GM21576 (cell line): ENCODE results near the gene RAPGEF5.

ENCODE experiments used
- ATAC-seq: cut with Tn5 transposase; IDR thresholded peaks from one replicate; pipeline ENCODE4 v1.9.1; 2021; ENCODE audit warnings: mild to moderate bottlenecking, moderate library complexity; ENCODE audit not compliant: unreplicated experiment

Gene RAPGEF5

GRCh38 chr7:22129166-22129565 is 227.8 kb downstream of the RAPGEF5 start:
- no peak for ATAC-seq

- ATAC-seq = no peak
These were observed 228.4 kb downstream of the RAPGEF5 start for GRCh38 chr7:22128528-22128920.

GRCh38 chr7:22127835-22128527 is 229.0 kb downstream of the RAPGEF5 start:
- no peak for ATAC-seq

DNA sequence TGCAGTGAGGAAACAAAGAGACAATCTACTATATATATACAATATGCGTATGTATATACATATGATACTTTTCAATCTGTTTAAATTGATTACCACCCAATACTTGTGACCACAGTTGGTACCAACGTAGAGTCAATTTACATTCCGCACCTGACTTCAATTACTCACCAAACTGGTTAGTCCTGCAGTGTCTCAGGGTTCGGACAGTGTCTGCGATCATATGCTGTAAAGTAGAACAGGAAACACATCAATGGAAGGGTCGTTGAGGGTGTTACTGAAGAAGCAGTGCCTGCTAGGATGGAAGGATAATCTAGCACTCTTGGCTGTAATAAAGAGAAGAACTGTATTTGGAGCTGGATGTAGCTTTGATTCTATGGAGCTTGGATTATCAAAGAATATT is 231.5 kb downstream of the RAPGEF5 start:
- no peak for ATAC-seq

DNA sequence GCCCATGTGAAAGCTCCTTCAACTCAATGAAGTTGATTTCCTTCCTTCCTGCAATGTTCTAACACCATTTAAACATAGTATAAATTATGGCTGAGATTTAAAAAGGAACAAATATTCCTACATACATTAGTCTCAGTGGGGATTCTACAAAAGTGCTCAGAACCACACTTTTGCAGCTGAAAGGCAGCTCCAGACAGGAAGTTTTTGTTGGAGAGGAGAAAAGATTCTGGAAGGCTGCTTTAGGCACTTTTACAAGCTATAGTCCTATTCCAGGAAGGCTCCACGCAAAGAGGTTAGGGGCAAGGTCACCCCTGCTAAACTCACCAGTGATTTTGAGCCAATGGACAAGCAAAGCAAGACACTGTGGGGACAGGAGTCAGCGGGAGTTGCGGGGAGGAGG is 232.0 kb downstream of the RAPGEF5 start:
- no peak for ATAC-seq

DNA sequence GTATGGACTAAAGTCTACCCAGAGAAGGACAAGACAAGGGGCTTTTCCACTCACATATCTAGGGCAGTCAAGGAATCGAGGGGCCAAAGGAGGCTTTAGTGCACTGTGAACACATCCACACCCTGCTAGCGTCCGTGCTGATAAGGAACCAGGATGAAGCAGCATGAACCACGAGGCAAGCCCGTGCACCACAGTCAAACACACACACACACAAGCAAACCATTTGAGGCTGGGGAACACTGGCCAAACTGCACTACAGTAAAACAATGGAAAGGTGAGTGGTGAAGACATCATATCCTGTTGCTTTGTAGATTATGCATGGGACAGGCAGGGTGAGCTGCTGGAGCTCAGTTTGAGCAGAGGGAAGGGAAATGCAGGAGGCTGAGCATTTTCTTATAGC is 233.8 kb downstream of the RAPGEF5 start:
- ATAC-seq = no peak

GRCh38 chr7:22121702-22122474 is 235.1 kb downstream of the RAPGEF5 start:
- no peak for ATAC-seq

DNA sequence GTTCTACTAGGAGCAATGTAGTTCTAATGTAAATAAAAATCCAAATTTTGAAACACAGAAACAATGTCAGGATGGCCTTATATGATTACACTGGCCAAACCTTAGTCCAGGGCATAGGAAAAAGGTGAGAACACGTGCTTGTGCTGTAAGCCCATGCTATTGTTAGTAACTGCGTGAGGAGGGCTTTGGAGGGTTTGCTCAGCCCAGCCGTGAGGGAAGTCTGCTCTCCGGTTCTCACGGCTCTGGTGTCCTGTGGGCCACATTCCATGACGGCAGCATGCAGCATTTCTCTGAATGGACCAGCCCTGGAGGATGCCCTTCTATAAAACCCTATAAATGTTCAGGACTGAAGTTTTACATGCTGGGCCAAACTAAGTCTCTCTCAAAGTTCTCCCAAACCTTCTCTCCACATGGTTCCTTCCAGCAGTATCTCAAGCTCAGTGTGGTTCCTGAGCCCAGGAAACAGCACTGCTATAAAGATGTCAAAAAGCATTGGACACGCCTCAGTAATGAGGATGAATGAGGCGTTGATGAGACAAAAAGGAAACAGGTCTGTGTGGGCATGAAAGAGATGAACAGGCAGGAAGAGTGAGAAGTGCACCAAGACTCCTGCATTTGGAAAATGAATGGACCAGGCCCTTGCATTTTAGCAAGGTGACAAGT is 236.4 kb downstream of the RAPGEF5 start:
- ATAC-seq = no peak

GRCh38 chr7:22117222-22117621 is 239.7 kb downstream of the RAPGEF5 start:
- no peak for ATAC-seq

GRCh38 chr7:22116451-22117030 is 240.4 kb downstream of the RAPGEF5 start:
- no peak for ATAC-seq

DNA sequence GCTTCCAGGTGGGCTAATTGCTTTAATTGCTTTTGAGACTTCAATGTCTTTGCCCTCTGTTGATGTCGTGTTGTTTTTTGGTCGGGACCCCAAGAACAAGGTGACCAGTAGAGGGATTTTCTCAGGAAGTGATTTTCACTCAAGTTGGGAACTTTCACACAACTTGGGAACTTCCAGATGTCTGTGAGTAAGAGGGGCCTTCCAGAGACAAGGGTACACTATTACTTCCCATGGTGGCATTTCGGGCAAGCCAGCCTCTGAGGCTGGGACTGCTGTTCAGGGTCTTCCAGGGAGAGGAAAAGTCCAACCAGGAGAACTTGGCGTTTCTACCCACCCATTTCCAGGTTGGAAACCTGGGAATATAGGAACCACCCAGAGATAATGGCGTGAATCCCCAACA is 241.3 kb downstream of the RAPGEF5 start:
- ATAC-seq = no peak

DNA sequence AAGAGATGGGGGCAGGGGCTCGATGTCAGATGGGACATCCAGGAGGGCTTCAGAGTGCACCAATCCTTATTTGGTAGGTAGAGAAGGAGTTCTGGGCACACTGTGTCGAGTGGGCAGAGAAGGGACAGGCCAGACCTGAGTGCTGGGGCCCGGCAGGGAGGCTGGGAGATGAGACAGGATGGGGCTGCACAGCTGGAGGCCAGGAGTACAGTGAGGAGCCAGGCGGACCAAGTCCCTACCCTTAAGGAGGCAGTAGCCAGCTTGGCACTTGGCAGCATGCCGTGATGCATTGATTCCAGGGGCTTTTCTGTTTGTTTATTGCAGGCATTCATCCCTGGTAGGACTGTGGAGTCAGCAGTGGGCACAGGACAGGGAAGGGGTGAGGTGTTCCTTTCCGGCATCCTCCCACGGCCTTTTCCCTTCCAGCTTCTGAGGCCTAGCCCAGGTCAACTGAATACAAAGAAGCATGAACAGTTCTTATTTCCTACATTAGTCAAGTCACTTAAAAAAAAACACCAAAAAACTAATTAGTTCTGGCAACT is 242.4 kb downstream of the RAPGEF5 start:
- no peak for ATAC-seq

DNA sequence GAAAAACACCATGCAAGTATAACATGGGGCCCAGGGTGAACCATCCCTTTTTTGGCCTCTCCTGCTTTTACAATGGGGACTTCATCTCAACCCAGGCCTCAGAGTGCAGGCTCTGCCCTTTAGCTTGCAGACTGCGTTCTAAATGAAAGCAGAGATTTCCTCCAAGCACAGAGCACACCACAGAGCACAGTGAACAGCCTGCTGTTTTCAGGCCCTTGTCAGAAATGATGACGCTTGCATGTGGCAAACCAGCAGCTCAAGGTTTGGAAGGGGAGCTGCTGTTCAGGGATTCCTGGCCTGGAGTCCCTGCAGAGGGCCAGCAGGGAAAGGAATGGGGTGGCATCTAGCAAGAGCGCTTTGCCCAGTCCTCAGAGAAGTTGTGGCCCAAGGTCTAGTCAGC is 243.9 kb downstream of the RAPGEF5 start:
- ATAC-seq = no peak

DNA sequence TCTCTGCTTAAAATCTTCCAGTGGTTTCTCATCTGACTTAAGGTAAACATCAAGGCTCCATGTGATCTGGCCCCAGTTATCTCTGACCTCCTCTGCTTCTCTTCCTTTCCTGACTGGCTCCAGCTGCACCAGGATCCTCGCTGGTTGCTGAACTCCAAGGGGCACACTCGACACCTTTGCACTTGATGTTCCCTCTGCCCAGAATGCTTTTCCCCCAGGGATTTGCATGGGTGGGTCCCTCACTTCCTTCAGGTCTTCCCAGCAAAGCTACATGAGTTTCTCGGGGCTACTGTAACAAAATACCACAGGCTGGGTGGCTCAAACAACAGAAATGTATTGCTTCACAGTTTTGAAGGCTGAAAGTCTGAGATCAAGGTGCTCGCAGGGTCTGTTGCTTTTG is 245.3 kb downstream of the RAPGEF5 start:
- no peak for ATAC-seq

- no peak for ATAC-seq
These were observed 246.1 kb downstream of the RAPGEF5 start for GRCh38 chr7:22110881-22111280.

- ATAC-seq = peak; percentile 71
These were observed 246.6 kb downstream of the RAPGEF5 start for GRCh38 chr7:22110227-22110839.

DNA sequence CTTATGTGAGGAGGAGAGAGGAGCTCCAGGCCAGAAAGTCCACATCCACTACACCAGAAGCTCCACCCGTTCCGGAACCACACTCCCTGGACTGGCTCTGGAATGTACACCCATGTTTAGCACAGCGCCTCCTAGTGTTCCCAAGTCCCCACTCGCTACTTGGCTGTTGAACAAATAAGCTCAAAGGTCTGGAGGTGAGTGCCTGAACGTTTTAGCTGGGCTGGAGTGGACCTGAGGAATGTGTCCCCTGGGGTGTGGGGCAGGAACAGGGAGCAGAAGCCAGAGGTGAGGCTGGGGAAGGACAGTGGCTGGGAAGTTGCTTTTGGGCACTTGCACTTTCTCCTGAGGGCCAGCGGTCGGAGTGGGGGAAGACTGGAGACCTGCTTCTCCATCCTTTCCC is 247.2 kb downstream of the RAPGEF5 start:
- ATAC-seq = no peak

DNA sequence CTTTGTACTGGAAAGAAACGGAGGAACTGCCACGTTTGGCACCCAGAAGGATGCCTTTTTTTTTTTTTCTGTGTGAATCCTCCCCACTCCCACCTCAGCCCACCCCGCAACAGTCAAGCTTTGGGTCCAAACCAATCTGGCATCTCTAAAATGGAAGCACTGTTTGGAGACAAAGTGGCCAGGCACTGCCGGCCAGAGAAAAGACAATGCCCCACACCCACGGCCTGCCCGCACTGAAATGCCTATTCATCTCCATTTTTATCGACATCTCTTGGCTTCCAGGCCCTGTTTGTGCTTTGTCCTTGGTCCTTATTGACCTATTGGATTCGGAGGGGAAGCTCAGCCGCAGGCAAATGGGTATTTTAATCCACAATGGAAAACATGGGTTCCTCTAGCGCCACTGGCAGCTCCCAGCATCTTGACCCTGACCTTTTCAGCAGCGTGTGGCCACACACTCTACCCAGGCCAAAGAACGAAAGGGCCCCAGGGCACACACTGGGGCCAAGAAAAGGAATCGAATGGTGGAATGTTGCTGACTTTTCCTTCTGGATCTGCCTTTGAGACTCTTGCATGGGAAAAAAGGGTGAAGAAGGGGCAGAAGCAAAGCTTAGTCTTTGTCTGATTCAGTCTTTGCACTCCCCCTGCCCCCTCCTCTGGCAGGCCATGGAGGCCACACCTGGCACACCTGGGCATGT is 248.7 kb downstream of the RAPGEF5 start:
- no peak for ATAC-seq

DNA sequence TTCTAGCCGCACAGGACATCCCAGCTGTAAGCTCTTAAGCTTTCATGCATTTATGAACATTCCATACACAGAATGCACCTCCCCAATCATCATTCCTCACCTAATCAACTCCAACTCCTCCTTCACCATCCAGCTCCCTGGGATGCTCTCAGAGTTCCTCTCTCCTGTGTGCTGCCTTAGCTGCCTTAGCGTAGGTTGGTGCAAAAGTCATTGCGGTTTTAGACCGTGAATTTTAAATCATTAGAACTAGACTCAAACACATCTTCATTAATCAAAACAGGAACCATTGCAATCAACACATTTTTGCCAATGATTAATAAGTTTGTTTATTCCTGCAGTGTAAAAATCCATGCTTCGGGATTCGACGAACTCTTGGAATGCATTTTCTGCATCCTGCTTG is 251.4 kb downstream of the RAPGEF5 start:
- no peak for ATAC-seq
